ENCODE results near the gene SLC22A16.

The SLC22A16 gene

GRCh38 chr6:110520992-110521543, 44.7 kb upstream of the SLC22A16 start:
- DNase-seq: no peak
- no peaks in the 10 kb centered on the region for H3K9me3 Mint-ChIP-seq
- TF ChIP-seq, protein P1, sequence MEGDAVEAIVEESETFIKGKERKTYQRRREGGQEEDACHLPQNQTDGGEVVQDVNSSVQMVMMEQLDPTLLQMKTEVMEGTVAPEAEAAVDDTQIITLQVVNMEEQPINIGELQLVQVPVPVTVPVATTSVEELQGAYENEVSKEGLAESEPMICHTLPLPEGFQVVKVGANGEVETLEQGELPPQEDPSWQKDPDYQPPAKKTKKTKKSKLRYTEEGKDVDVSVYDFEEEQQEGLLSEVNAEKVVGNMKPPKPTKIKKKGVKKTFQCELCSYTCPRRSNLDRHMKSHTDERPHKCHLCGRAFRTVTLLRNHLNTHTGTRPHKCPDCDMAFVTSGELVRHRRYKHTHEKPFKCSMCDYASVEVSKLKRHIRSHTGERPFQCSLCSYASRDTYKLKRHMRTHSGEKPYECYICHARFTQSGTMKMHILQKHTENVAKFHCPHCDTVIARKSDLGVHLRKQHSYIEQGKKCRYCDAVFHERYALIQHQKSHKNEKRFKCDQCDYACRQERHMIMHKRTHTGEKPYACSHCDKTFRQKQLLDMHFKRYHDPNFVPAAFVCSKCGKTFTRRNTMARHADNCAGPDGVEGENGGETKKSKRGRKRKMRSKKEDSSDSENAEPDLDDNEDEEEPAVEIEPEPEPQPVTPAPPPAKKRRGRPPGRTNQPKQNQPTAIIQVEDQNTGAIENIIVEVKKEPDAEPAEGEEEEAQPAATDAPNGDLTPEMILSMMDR (IDR thresholded peaks at IDR 0.05): no peak
- H3K4me1 Mint-ChIP-seq: no peaks in the 10 kb centered on the region
- no peak overlapping the region for H3K4me3 Mint-ChIP-seq
- H3K27ac Mint-ChIP-seq: no peak overlapping the region
- no peaks in the 10 kb centered on the region for H3K36me3 Mint-ChIP-seq (ENCODE audit: low read depth)
- no peaks in the 10 kb centered on the region for H3K27me3 Mint-ChIP-seq (ENCODE audit: low read depth, poor library complexity)

DNA sequence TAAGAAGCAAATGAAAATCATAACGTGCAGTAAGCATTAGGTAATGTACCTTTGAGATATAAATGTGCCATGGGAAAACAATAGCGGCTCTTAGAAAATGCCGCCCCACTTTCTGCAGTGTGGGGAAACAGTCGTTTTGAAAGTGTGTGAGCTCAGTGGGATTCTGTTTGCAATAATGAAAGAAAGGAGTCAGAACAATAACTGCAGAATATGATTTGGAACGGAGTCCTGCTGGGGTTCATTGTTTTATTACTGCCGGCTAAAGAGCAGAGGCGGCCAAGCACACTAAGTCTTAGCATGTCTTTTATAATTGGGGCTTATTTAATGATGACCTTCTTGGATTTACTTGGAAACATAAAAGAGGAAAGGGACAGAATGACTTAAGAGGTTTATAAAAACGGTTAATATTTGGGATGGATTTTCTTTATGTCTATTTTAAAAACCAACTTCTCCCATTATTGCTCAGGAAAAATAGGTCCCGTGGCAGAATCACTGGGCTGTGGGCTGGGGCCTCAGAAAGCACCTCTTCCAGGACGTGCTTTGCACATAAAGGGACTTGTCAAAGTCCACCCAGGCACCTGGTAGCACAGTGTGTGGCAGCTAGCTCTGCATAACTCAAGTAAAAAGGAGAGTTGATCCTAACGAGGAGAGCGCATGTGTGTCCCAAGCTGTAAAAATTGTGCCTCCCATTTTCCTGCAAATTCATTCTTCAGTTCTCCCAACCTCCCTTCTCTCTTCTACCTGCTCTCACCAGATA, 44.0 kb upstream of the SLC22A16 start:
- TF ChIP-seq, protein P1 (IDR thresholded peaks at IDR 0.05): no peak
- Mint-ChIP-seq H3K4me3 (no peak overlapping the region), H3K27ac (no peak overlapping the region)

GRCh38 chr6:110517601-110518281, 41.3 kb upstream of the SLC22A16 start:
- H3K4me3 Mint-ChIP-seq: no peak overlapping the region
- TF ChIP-seq, protein P1 (IDR thresholded peaks at IDR 0.05): no peak
- no peak overlapping the region for H3K27ac Mint-ChIP-seq
- H3K4me1 Mint-ChIP-seq: no peaks in the 10 kb centered on the region
- DNase-seq: no peak
- no peaks in the 10 kb centered on the region for H3K9me3 Mint-ChIP-seq
- H3K36me3 Mint-ChIP-seq (ENCODE audit: low read depth): no peaks in the 10 kb centered on the region
- H3K27me3 Mint-ChIP-seq (ENCODE audit: low read depth, poor library complexity): no peaks in the 10 kb centered on the region

More for the DNA sequence above, 44.0 kb upstream of the SLC22A16 start:
- no peaks in the 10 kb centered on the region for H3K9me3 Mint-ChIP-seq
- no peaks in the 10 kb centered on the region for H3K4me1 Mint-ChIP-seq
- H3K36me3 Mint-ChIP-seq (ENCODE audit: low read depth): no peaks in the 10 kb centered on the region
- H3K27me3 Mint-ChIP-seq (ENCODE audit: low read depth, poor library complexity): no peaks in the 10 kb centered on the region
- no peak for DNase-seq

GRCh38 chr6:110517034-110517433, 40.6 kb upstream of the SLC22A16 start:
- Mint-ChIP-seq H3K4me3 (no peak overlapping the region), H3K27me3 (ENCODE audit: low read depth, poor library complexity) (no peaks in the 10 kb centered on the region), H3K4me1 (no peaks in the 10 kb centered on the region), H3K9me3 (no peaks in the 10 kb centered on the region), H3K36me3 (ENCODE audit: low read depth) (no peaks in the 10 kb centered on the region), H3K27ac (no peak overlapping the region)
- no peak for DNase-seq
- TF ChIP-seq, protein P1 (IDR thresholded peaks at IDR 0.05): no peak

DNA sequence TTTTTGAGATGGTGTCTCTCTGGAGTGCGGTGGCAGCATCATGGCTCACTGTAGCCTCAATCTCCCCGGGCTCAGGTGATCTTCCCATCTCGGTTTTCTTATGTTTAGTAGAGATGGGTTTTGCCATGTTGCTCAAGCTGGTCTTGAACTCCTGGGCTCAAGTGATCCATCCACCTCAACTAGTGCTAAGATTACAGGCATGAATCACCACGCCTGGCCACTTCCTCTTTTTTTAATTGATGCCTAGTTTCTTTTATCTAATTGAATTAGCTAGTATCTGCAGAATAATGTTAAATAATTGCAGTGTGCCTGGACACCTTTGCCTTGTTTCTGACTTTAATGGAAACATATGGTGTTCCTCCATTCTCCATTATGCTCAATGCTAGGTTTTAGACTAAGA, 38.4 kb upstream of the SLC22A16 start:
- Mint-ChIP-seq H3K4me1 (no peaks in the 10 kb centered on the region), H3K36me3 (ENCODE audit: low read depth) (no peaks in the 10 kb centered on the region), H3K9me3 (no peaks in the 10 kb centered on the region), H3K27ac (no peak overlapping the region), H3K27me3 (ENCODE audit: low read depth, poor library complexity) (peaks cover 4% of the 10 kb centered on the region), H3K4me3 (no peak overlapping the region)
- TF ChIP-seq, protein P1 (IDR thresholded peaks at IDR 0.05): no peak
- no peak for DNase-seq
